Dendritic cell treated with granulocyte-macrophage colony-stimulating factor and Interleukin-4, amounts not matched to agents 40 ng/mL and 50 ng/mL, for 4 days (primary cell): ENCODE data around the gene WDR72.
"Not testable (repeated sequence)": the region's sequence is repeated elsewhere in the genome, so short reads cannot be mapped to it uniquely, and the experiment has no call there.

ENCODE experiments used
- H3K27ac Mint-ChIP-seq: one replicate; pipeline ENCODE4 v1.8.0; 2022; ENCODE audit warnings: mild to moderate bottlenecking, mixed read lengths
- H3K27me3 Mint-ChIP-seq: one replicate; pipeline ENCODE4 v1.8.0; 2022; ENCODE audit warnings: mild to moderate bottlenecking, mixed read lengths
- H3K36me3 Mint-ChIP-seq: one replicate; pipeline ENCODE4 v1.8.0; 2022; ENCODE audit warnings: low read depth, mixed read lengths
- H3K4me1 Mint-ChIP-seq: one replicate; pipeline ENCODE4 v1.8.0; 2022; ENCODE audit warnings: low read depth, mixed read lengths
- H3K4me3 Mint-ChIP-seq: one replicate; pipeline ENCODE4 v1.8.0; 2022; ENCODE audit warnings: mild to moderate bottlenecking, moderate library complexity, mixed read lengths
- H3K9me3 Mint-ChIP-seq: one replicate; pipeline ENCODE4 v1.8.0; 2022; ENCODE audit warnings: mixed read lengths
- intact Hi-C: fragments of 100-400 bp; cut with micrococcal nuclease; formaldehyde crosslinking; loops from one replicate; pipeline ENCODE4 v1.15.0; 2022

The WDR72 gene

GRCh38 chr15:53559364-53560277 is 199.8 kb downstream of the WDR72 start:
- Mint-ChIP-seq H3K9me3 (no peaks in the 10 kb centered on the region), H3K4me3 (no peak overlapping the region), H3K27me3 (no peaks in the 10 kb centered on the region), H3K36me3 (no peaks in the 10 kb centered on the region), H3K27ac (no peak overlapping the region), H3K4me1 (no peaks in the 10 kb centered on the region)
- intact Hi-C loops = no loop called here

- no peaks in the 10 kb centered on the region for H3K9me3 Mint-ChIP-seq
- H3K36me3 Mint-ChIP-seq = no peaks in the 10 kb centered on the region
- no peaks in the 10 kb centered on the region for H3K27me3 Mint-ChIP-seq
- H3K4me1 Mint-ChIP-seq = no peaks in the 10 kb centered on the region
- intact Hi-C loops = no loop called here
- H3K27ac Mint-ChIP-seq = no peak overlapping the region
- H3K4me3 Mint-ChIP-seq = no peak overlapping the region
Measured at GRCh38 chr15:53558384-53558783, 201.1 kb downstream of the WDR72 start.

- intact Hi-C loops = no loop called here
Measured at GRCh38 chr15:53555226-53555625, 204.2 kb downstream of the WDR72 start.

GRCh38 chr15:53549697-53550305 is 209.7 kb downstream of the WDR72 start:
- Mint-ChIP-seq H3K27me3 (no peaks in the 10 kb centered on the region), H3K27ac (no peak overlapping the region), H3K36me3 (no peaks in the 10 kb centered on the region), H3K4me3 (no peak overlapping the region), H3K9me3 (no peaks in the 10 kb centered on the region), H3K4me1 (no peaks in the 10 kb centered on the region)
- intact Hi-C loops = no loop called here

More at GRCh38 chr15:53555226-53555625, 204.2 kb downstream of the WDR72 start:
- Mint-ChIP-seq H3K9me3 (no peaks in the 10 kb centered on the region), H3K27ac (no peak overlapping the region), H3K27me3 (no peaks in the 10 kb centered on the region), H3K4me3 (no peak overlapping the region), H3K4me1 (no peaks in the 10 kb centered on the region), H3K36me3 (no peaks in the 10 kb centered on the region)

- Mint-ChIP-seq H3K27me3 (no peaks in the 10 kb centered on the region), H3K4me1 (no peaks in the 10 kb centered on the region), H3K27ac (no peak overlapping the region), H3K9me3 (no peaks in the 10 kb centered on the region), H3K4me3 (no peak overlapping the region), H3K36me3 (no peaks in the 10 kb centered on the region)
- intact Hi-C loops = no loop called here
Measured at GRCh38 chr15:53548236-53548635, 211.2 kb downstream of the WDR72 start.

GRCh38 chr15:53540626-53541300 is 218.7 kb downstream of the WDR72 start:
- intact Hi-C loops, H3K4me1 Mint-ChIP-seq, H3K36me3 Mint-ChIP-seq, H3K27me3 Mint-ChIP-seq, H3K4me3 Mint-ChIP-seq, H3K27ac Mint-ChIP-seq: not testable (repeated sequence)
- H3K9me3 Mint-ChIP-seq = peaks cover 16% of the 10 kb centered on the region

DNA sequence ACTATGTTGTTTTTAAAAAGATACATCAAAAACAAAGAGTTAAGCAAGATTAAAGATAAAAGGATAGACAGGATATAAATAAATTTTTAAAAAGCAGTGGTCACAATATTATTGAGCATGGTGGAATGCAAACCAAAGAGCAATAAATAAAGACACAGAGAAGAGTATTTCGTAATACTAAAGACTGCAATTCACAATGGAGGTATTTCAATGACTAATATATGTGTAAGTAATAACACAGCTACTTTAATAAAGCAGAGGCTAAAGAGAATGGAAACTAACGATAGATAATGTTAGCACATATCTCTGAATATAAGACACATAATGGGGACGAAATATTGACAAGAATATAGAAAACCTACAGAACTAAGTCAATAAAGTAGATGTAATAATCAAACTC is 219.6 kb downstream of the WDR72 start:
- no peaks in the 10 kb centered on the region for H3K27me3 Mint-ChIP-seq
- H3K27ac Mint-ChIP-seq = no peak overlapping the region
- H3K4me1 Mint-ChIP-seq = no peaks in the 10 kb centered on the region
- H3K36me3 Mint-ChIP-seq = no peaks in the 10 kb centered on the region
- intact Hi-C loops = no loop called here
- no peak overlapping the region for H3K4me3 Mint-ChIP-seq
- peaks cover 16% of the 10 kb centered on the region for H3K9me3 Mint-ChIP-seq

GRCh38 chr15:53536479-53537120 is 222.9 kb downstream of the WDR72 start:
- H3K4me1 Mint-ChIP-seq = no peaks in the 10 kb centered on the region
- H3K27me3 Mint-ChIP-seq = no peaks in the 10 kb centered on the region
- H3K36me3 Mint-ChIP-seq = no peaks in the 10 kb centered on the region
- peaks cover 16% of the 10 kb centered on the region for H3K9me3 Mint-ChIP-seq
- intact Hi-C loops = no loop called here
- no peak overlapping the region for H3K4me3 Mint-ChIP-seq
- H3K27ac Mint-ChIP-seq = no peak overlapping the region

GRCh38 chr15:53535886-53536285 is 223.6 kb downstream of the WDR72 start:
- H3K27ac Mint-ChIP-seq = no peak overlapping the region
- intact Hi-C loops = no loop called here
- H3K4me3 Mint-ChIP-seq = no peak overlapping the region

DNA sequence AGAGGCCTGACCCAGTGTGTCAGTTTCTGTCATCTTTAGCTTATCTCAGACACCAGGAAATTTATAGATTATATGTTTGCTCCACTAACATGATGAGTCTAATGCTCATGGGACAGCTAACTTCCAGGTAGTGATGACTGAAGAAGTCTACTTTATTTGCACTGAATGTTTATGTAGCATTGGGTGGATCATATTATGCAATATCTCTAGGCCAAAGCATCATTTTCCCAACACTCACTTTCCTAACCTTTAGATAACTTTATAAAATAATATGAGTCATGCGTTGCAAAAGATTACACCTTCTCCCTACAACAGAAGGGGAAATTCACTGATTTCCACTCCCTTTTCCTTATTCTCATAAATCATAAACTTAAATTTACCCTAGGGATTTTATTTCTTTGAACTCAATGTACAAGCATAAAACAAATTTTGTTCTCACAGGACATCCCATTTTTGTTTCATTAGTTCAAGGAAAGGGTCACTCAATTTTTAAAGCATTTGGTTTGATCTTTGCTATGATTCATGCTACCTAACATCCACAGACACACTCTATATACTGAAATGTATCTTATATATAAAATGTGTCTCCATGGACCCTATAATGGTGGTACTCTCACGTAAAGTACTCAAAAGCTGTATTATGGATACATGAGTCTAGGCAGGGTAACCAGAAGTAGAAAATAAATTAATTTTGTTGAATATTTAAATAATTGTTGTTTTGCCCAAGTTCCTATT is 225.2 kb downstream of the WDR72 start:
- Mint-ChIP-seq H3K27me3 (no peaks in the 10 kb centered on the region), H3K9me3 (peaks cover under 1% of the 10 kb centered on the region), H3K4me3 (no peak overlapping the region), H3K36me3 (no peaks in the 10 kb centered on the region), H3K4me1 (no peaks in the 10 kb centered on the region), H3K27ac (no peak overlapping the region)
- intact Hi-C loops = no loop called here

More at GRCh38 chr15:53535886-53536285, 223.6 kb downstream of the WDR72 start:
- Mint-ChIP-seq H3K9me3 (peaks cover 16% of the 10 kb centered on the region), H3K4me1 (no peaks in the 10 kb centered on the region), H3K36me3 (no peaks in the 10 kb centered on the region), H3K27me3 (no peaks in the 10 kb centered on the region)

- H3K4me3 Mint-ChIP-seq = no peak overlapping the region
- no peaks in the 10 kb centered on the region for H3K9me3 Mint-ChIP-seq
- no peaks in the 10 kb centered on the region for H3K27me3 Mint-ChIP-seq
- intact Hi-C loops = no loop called here
- H3K4me1 Mint-ChIP-seq = no peaks in the 10 kb centered on the region
- H3K36me3 Mint-ChIP-seq = no peaks in the 10 kb centered on the region
- no peak overlapping the region for H3K27ac Mint-ChIP-seq
Measured at GRCh38 chr15:53530761-53531160, 228.7 kb downstream of the WDR72 start.

- no peak overlapping the region for H3K27ac Mint-ChIP-seq
- intact Hi-C loops = no loop called here
- no peak overlapping the region for H3K4me3 Mint-ChIP-seq
- no peaks in the 10 kb centered on the region for H3K4me1 Mint-ChIP-seq
- H3K27me3 Mint-ChIP-seq = no peaks in the 10 kb centered on the region
- no peaks in the 10 kb centered on the region for H3K9me3 Mint-ChIP-seq
- no peaks in the 10 kb centered on the region for H3K36me3 Mint-ChIP-seq
Measured at GRCh38 chr15:53527996-53528395, 231.5 kb downstream of the WDR72 start.

GRCh38 chr15:53525894-53526293 is 233.6 kb downstream of the WDR72 start:
- H3K27me3 Mint-ChIP-seq = no peaks in the 10 kb centered on the region
- intact Hi-C loops = no loop called here

More at GRCh38 chr15:53525894-53526293, 233.6 kb downstream of the WDR72 start:
- no peaks in the 10 kb centered on the region for H3K36me3 Mint-ChIP-seq
- H3K27ac Mint-ChIP-seq = no peak overlapping the region
- no peaks in the 10 kb centered on the region for H3K9me3 Mint-ChIP-seq
- H3K4me3 Mint-ChIP-seq = no peak overlapping the region
- no peaks in the 10 kb centered on the region for H3K4me1 Mint-ChIP-seq
